NT2/D1 (cell line): Measurements from ENCODE around the gene FAM53A.

ENCODE experiments used
- DNase-seq: peaks from one replicate; pipeline ENCODE4 v3.0.0-alpha.2; 2011; ENCODE audit warnings: low read depth, low spot score
- H3K27me3 ChIP-seq: 2 replicates; pipeline ENCODE4 v1.6.0; 2011; ENCODE audit warnings: mild to moderate bottlenecking; ENCODE audit not compliant: insufficient read length, insufficient read depth
- H3K36me3 ChIP-seq: 2 replicates; pipeline ENCODE4 v1.6.1; 2011; ENCODE audit warnings: mild to moderate bottlenecking, low read length, mixed read lengths; ENCODE audit not compliant: insufficient read depth, insufficient read length
- H3K4me1 ChIP-seq: 2 replicates; pipeline ENCODE4 v1.5.1; 2011; ENCODE audit not compliant: insufficient read depth, insufficient read length
- H3K4me3 ChIP-seq: 2 replicates; pipeline ENCODE4 v1.5.1; 2011; ENCODE audit warnings: low read depth; ENCODE audit not compliant: insufficient read length
- H3K9ac ChIP-seq: 2 replicates; pipeline ENCODE4 v1.6.0; 2011; ENCODE audit warnings: low read depth; ENCODE audit not compliant: insufficient read length
- H3K9me3 ChIP-seq: 2 replicates; pipeline ENCODE4 v1.5.1; 2011; ENCODE audit warnings: mild to moderate bottlenecking, low read length; ENCODE audit not compliant: insufficient read depth
- SUZ12 ChIP-seq: IDR thresholded peaks from 2 replicates; pipeline ENCODE4 v1.6.1; 2011; ENCODE audit not compliant: insufficient read length, insufficient read depth; ENCODE audit errors: extremely low read depth
- YY1 ChIP-seq: IDR thresholded peaks from 2 replicates; pipeline ENCODE4 v1.6.1; 2011; ENCODE audit not compliant: insufficient read length, insufficient read depth
- ZNF274 ChIP-seq: IDR thresholded peaks from 2 replicates; pipeline ENCODE4 v1.6.1; 2011; ENCODE audit warnings: mild to moderate bottlenecking, low read depth, low read length

The FAM53A gene

GRCh38 chr4:1655081-1655480, 29.0 kb downstream of the FAM53A start:
- Histone ChIP-seq H3K36me3 (no peaks in the 10 kb centered on the region), H3K4me3 (no peak overlapping the region), H3K9me3 (no peaks in the 10 kb centered on the region), H3K27me3 (no peaks in the 10 kb centered on the region), H3K9ac (no peak overlapping the region), H3K4me1 (peaks cover 5% of the 10 kb centered on the region)
- TF ChIP-seq SUZ12: no peak
- TF ChIP-seq YY1: no peak
- TF ChIP-seq ZNF274: no peak
- DNase-seq: no peak

- no peak for DNase-seq
- no peak for TF ChIP-seq SUZ12
- no peak for TF ChIP-seq ZNF274
- TF ChIP-seq YY1: no peak
- H3K27me3 ChIP-seq: no peaks in the 10 kb centered on the region
- H3K4me3 ChIP-seq: no peak overlapping the region
- peaks cover 3% of the 10 kb centered on the region for H3K4me1 ChIP-seq
- no peaks in the 10 kb centered on the region for H3K36me3 ChIP-seq
- no peak overlapping the region for H3K9ac ChIP-seq
- no peaks in the 10 kb centered on the region for H3K9me3 ChIP-seq
Measured at GRCh38 chr4:1654216-1654955, 29.7 kb downstream of the FAM53A start.

- DNase-seq: no peak
- H3K4me1 ChIP-seq: no peaks in the 10 kb centered on the region
- no peak overlapping the region for H3K4me3 ChIP-seq
- H3K36me3 ChIP-seq: no peaks in the 10 kb centered on the region
- H3K9ac ChIP-seq: no peak overlapping the region
- no peaks in the 10 kb centered on the region for H3K27me3 ChIP-seq
- no peak for TF ChIP-seq YY1
- TF ChIP-seq SUZ12: no peak
- TF ChIP-seq ZNF274: no peak
- H3K9me3 ChIP-seq: no peaks in the 10 kb centered on the region
Measured at GRCh38 chr4:1653776-1654175, 30.3 kb downstream of the FAM53A start.

- no peak for DNase-seq
- Histone ChIP-seq H3K9me3 (no peaks in the 10 kb centered on the region), H3K4me3 (no peak overlapping the region), H3K36me3 (no peaks in the 10 kb centered on the region), H3K4me1 (no peaks in the 10 kb centered on the region), H3K27me3 (no peaks in the 10 kb centered on the region), H3K9ac (no peak overlapping the region)
- TF ChIP-seq ZNF274 (no peak), SUZ12 (no peak), YY1 (no peak)
Measured at GRCh38 chr4:1652088-1652487, 32.0 kb downstream of the FAM53A start.

- Histone ChIP-seq H3K4me3 (no peak overlapping the region), H3K27me3 (no peaks in the 10 kb centered on the region), H3K9ac (no peak overlapping the region), H3K9me3 (no peaks in the 10 kb centered on the region), H3K36me3 (no peaks in the 10 kb centered on the region), H3K4me1 (no peaks in the 10 kb centered on the region)
- no peak for DNase-seq
- TF ChIP-seq ZNF274 (no peak), SUZ12 (no peak), YY1 (no peak)
Measured at GRCh38 chr4:1651609-1652008, 32.5 kb downstream of the FAM53A start.

- peaks cover 13% of the 10 kb centered on the region for H3K4me1 ChIP-seq
- H3K4me3 ChIP-seq: no peak overlapping the region
- DNase-seq: no peak
- TF ChIP-seq YY1 (no peak), SUZ12 (no peak), ZNF274 (no peak)
- no peaks in the 10 kb centered on the region for H3K27me3 ChIP-seq
- no peaks in the 10 kb centered on the region for H3K9me3 ChIP-seq
- no peak overlapping the region for H3K9ac ChIP-seq
- H3K36me3 ChIP-seq: no peaks in the 10 kb centered on the region
Measured at GRCh38 chr4:1648962-1649361, 35.2 kb downstream of the FAM53A start.

GRCh38 chr4:1647432-1647831, 36.7 kb downstream of the FAM53A start:
- Histone ChIP-seq H3K4me1 (peaks cover 13% of the 10 kb centered on the region), H3K9me3 (no peaks in the 10 kb centered on the region), H3K9ac (no peak overlapping the region), H3K27me3 (no peaks in the 10 kb centered on the region), H3K4me3 (no peak overlapping the region), H3K36me3 (no peaks in the 10 kb centered on the region)
- DNase-seq: no peak
- no peak for TF ChIP-seq SUZ12
- TF ChIP-seq ZNF274: no peak
- TF ChIP-seq YY1: no peak

GRCh38 chr4:1646690-1647089, 37.4 kb downstream of the FAM53A start:
- no peaks in the 10 kb centered on the region for H3K27me3 ChIP-seq
- no peak overlapping the region for H3K4me3 ChIP-seq
- H3K4me1 ChIP-seq: peaks cover 13% of the 10 kb centered on the region
- TF ChIP-seq ZNF274 (no peak), YY1 (no peak), SUZ12 (no peak)
- H3K9ac ChIP-seq: no peak overlapping the region
- no peaks in the 10 kb centered on the region for H3K36me3 ChIP-seq
- H3K9me3 ChIP-seq: no peaks in the 10 kb centered on the region
- DNase-seq: no peak
